ENCODE measurements around the gene KDM3A. TPM values are rescaled to one million over a fixed set of nuclear protein-coding genes. Genes with fewer than 3 reads are reported as not detected.

Gene KDM3A
- total RNA-seq, 1 donor from 2014 or later = 76.2 TPM

Other genes starting within 250 kb of the KDM3A start
- gene IMMT, start 245.9 kb upstream of the KDM3A start, total RNA-seq = 99.3 and 99.4 TPM in 2 replicates
- 31.4 and 35.2 TPM in 2 replicates for gene MRPL35, start 241.9 kb upstream of the KDM3A start, total RNA-seq
- 0.61 and 1.1 TPM in 2 replicates for gene REEP1, start 103.7 kb upstream of the KDM3A start, total RNA-seq
- 81.1 and 91.0 TPM in 2 replicates for gene CHMP3, start 122.1 kb downstream of the KDM3A start, total RNA-seq
- gene RNF103, start 182.5 kb downstream of the KDM3A start, total RNA-seq = 21.4 and 21.5 TPM in 2 replicates

Data from astrocyte (in vitro differentiated cells and primary cell).